ENCODE measurements around the gene MYOD1. TPM values are rescaled to one million over a fixed set of nuclear protein-coding genes. Genes with fewer than 3 reads are reported as not detected.
A peak's percentile ranks its signal among the peaks of the same experiment; 100 is the strongest.

MYOD1 gene
- total and polyA plus RNA-seq, 2 of the 13 experiments (the other 11 are each of a cell fraction or from before 2014, with no cell fraction given), result not detected

DNA sequence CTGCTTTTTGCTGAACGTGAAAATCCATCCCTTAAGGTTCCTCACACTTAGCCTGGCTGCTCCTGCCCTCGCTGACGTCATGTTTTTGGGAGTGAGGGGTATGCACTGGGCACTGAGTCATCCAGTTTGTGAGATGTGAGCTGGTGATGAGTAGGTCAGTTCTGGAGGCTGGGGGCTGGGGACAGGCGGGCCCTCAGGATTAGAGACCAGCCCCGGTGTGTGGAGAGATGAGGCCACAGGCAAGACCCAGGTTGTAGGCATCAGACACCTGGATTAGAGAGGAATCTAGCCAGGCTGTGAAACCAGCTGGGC is 24.4 kb downstream of the MYOD1 start:
- no peak overlapping the region for H3K4me2 ChIP-seq (ENCODE audit: low read depth, low read length)
- WGBS (ENCODE audit: low lambda C conversion rate), result 2% methylated on average over 3 of the region's 5 CpGs
- CTCF ChIA-PET (ENCODE audit: low intra/inter-chr PET ratio, low total read pairs), result no interaction called here
- H3K36me3 ChIP-seq (replicated peaks in 1 of 2; ENCODE audit: control insufficient read depth in 1 of 2, insufficient read depth in 2 of 2, low read length in 2 of 2), result no peaks in the 10 kb centered on the region
- POLR2A ChIA-PET, result no interaction called here
- H3K27me3 ChIP-seq (ENCODE audit: control insufficient read depth in 1 of 2, insufficient read depth in 2 of 2, low read length in 2 of 2), result peaks cover 2 to 39% of the 10 kb centered on the region in 2 experiments; a peak in 3 of 5 replicates
- BruUV-seq (replicated peaks), result no TSS peak
- H3K4me1 ChIP-seq (ENCODE audit: insufficient read depth, low read length), result peaks cover 9% of the 10 kb centered on the region
- no peak for FAIRE-seq
- intact Hi-C loops (cut with micrococcal nuclease; ENCODE audit: unreplicated experiment), result no loop called here
- TF ChIP-seq ATF7 (IDR thresholded peaks at IDR 0.05) (peak; percentile 91), ATF7 (CRISPR knock-in tag; IDR thresholded peaks at IDR 0.05) (no peak), CREB1 (IDR thresholded peaks at IDR 0.05) (peak; percentile 90), CREB1 (CRISPR knock-in tag; IDR thresholded peaks at IDR 0.05) (no peak)
- TF ChIP-seq, protein P1, sequence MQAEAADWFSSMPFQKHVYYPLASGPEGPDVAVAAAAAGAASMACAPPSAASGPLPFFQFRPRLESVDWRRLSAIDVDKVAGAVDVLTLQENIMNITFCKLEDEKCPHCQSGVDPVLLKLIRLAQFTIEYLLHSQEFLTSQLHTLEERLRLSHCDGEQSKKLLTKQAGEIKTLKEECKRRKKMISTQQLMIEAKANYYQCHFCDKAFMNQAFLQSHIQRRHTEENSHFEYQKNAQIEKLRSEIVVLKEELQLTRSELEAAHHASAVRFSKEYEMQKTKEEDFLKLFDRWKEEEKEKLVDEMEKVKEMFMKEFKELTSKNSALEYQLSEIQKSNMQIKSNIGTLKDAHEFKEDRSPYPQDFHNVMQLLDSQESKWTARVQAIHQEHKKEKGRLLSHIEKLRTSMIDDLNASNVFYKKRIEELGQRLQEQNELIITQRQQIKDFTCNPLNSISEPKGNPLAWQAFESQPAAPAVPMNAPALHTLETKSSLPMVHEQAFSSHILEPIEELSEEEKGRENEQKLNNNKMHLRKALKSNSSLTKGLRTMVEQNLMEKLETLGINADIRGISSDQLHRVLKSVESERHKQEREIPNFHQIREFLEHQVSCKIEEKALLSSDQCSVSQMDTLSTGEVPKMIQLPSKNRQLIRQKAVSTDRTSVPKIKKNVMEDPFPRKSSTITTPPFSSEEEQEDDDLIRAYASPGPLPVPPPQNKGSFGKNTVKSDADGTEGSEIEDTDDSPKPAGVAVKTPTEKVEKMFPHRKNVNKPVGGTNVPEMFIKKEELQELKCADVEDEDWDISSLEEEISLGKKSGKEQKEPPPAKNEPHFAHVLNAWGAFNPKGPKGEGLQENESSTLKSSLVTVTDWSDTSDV (CRISPR knock-in tag; IDR thresholded peaks at IDR 0.05), result no peak
- in situ Hi-C loops (cut with HindIII; ENCODE audit: extremely low pct_ligation_motif_present, low pct_unique_long_range_greater_than_20kb), result no loop called here
- H3K27ac ChIP-seq (ENCODE audit: extremely low read length, insufficient read depth, low read length), result no peak overlapping the region
- no peaks in the 10 kb centered on the region for H3K9me3 ChIP-seq (ENCODE audit: low read length)
- no peak for ATAC-seq
- H4K20me1 ChIP-seq (ENCODE audit: insufficient read depth, low read length), result no peaks in the 10 kb centered on the region
- DNase-seq (ENCODE audit: low spot score), result no peak
- H3K9ac ChIP-seq (ENCODE audit: insufficient read depth, low read depth, low read length), result no peak overlapping the region
- H3K4me3 ChIP-seq (replicated peaks in 1 of 3; ENCODE audit: insufficient read depth in 1 of 3, low read depth in 2 of 3, low read length in 3 of 3), result no peak overlapping the region
- no peak overlapping the region for H2AFZ ChIP-seq (ENCODE audit: low read length)
- no peaks in the 10 kb centered on the region for H3K79me2 ChIP-seq (ENCODE audit: insufficient read depth, low read length)

DNA sequence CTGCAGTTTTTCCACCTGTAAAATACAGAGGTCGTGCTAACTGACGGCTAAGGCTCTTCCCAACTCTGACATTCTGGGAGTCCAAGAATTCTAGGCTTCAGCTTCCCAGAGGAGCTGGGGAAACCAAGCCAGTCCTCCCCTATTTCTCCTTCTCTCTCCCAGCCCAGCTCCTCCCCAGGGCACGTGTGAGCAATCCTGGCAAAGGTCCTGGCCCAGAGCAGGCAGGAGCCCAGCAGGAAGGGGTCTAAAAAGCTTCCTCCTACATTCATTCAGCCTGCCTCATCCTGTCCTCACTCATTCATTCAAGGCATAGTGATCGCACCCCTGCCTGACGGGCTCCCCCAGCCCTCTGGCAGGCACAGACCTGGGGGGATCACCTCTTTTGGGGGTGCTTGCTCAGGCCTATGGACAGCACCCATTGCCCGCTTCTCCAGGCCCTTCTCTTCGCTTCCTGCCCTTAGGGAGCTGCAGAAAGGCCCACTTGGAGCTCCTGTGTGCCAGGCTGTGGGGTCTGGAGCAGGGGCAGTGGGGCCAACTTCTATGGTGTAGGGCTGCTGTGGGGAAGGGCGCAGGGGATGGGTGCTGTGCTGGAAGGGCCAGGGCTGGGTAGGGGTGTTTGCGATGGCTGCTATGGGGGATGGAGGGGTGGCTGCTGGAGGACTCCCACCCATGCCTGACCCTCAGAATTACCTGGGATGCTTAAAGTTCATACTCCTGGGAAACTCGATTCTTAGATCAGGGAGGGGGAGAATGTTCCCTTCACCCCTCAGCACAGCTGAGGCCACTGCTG is 25.0 kb downstream of the MYOD1 start:
- Histone ChIP-seq H4K20me1 (ENCODE audit: insufficient read depth, low read length) (no peaks in the 10 kb centered on the region), H3K27ac (ENCODE audit: extremely low read length, insufficient read depth, low read length) (no peak overlapping the region), H3K4me1 (ENCODE audit: insufficient read depth, low read length) (peaks cover 9% of the 10 kb centered on the region), H3K27me3 (ENCODE audit: control insufficient read depth in 1 of 2, insufficient read depth in 2 of 2, low read length in 2 of 2) (peaks cover 2 to 35% of the 10 kb centered on the region in 2 experiments; a peak in 3 of 5 replicates), H3K9me3 (ENCODE audit: low read length) (no peaks in the 10 kb centered on the region), H3K36me3 (replicated peaks in 1 of 2; ENCODE audit: control insufficient read depth in 1 of 2, insufficient read depth in 2 of 2, low read length in 2 of 2) (no peaks in the 10 kb centered on the region), H3K79me2 (ENCODE audit: insufficient read depth, low read length) (no peaks in the 10 kb centered on the region), H3K4me2 (ENCODE audit: low read depth, low read length) (no peak overlapping the region), H2AFZ (ENCODE audit: low read length) (no peak overlapping the region), H3K9ac (ENCODE audit: insufficient read depth, low read depth, low read length) (no peak overlapping the region), H3K4me3 (replicated peaks in 1 of 3; ENCODE audit: insufficient read depth in 1 of 3, low read depth in 2 of 3, low read length in 3 of 3) (no peak overlapping the region)
- CTCF ChIA-PET (ENCODE audit: low intra/inter-chr PET ratio, low total read pairs), result interaction anchor here (0.6 kb wide), 1 partner anchor 189 kb away, joined by 3 read pairs; no protein-coding TSS in a partner anchor
- POLR2A ChIA-PET, result no interaction called here
- no peak for DNase-seq (ENCODE audit: low spot score)
- ATAC-seq, result no peak
- no TSS peak for BruUV-seq (replicated peaks)
- WGBS (ENCODE audit: low lambda C conversion rate), result 28% methylated on average over 6 of the region's 10 CpGs
- in situ Hi-C loops (cut with HindIII; ENCODE audit: extremely low pct_ligation_motif_present, low pct_unique_long_range_greater_than_20kb) (no loop called here), intact Hi-C loops (cut with micrococcal nuclease; ENCODE audit: unreplicated experiment) (no loop called here)
- FAIRE-seq, result no peak
- TF ChIP-seq ZNF709 (CRISPR knock-in tag; IDR thresholded peaks at IDR 0.05) (no peak), DNMT3B (CRISPR knock-in tag; conservative IDR thresholded peaks at IDR 0.05) (no peak), JUN (CRISPR knock-in tag; IDR thresholded peaks at IDR 0.05) (no peak), ZBTB21 (CRISPR knock-in tag; IDR thresholded peaks at IDR 0.05) (no peak), TAF1 (CRISPR knock-in tag; IDR thresholded peaks at IDR 0.05) (no peak), REPIN1 (CRISPR knock-in tag; IDR thresholded peaks at IDR 0.05; ENCODE audit: borderline replicate concordance, low read depth) (no peak), CHCHD3 (CRISPR knock-in tag; IDR thresholded peaks at IDR 0.05) (no peak), ZNF383 (CRISPR knock-in tag; IDR thresholded peaks at IDR 0.05; ENCODE audit: borderline replicate concordance) (no peak)
- TF ChIP-seq, protein P2, sequence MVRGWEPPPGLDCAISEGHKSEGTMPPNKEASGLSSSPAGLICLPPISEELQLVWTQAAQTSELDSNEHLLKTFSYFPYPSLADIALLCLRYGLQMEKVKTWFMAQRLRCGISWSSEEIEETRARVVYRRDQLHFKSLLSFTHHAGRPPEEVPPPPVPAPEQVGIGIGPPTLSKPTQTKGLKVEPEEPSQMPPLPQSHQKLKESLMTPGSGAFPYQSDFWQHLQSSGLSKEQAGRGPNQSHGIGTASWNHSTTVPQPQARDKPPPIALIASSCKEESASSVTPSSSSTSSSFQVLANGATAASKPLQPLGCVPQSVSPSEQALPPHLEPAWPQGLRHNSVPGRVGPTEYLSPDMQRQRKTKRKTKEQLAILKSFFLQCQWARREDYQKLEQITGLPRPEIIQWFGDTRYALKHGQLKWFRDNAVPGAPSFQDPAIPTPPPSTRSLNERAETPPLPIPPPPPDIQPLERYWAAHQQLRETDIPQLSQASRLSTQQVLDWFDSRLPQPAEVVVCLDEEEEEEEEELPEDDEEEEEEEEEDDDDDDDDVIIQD (CRISPR knock-in tag; IDR thresholded peaks at IDR 0.05; ENCODE audit: low read depth), result no peak
